GM13976 (cell line): ENCODE results near the gene ZNF556.
"Not testable (repeated sequence)": the region's sequence is repeated elsewhere in the genome, so short reads cannot be mapped to it uniquely, and the experiment has no call there.

Experiments
- DNase-seq: peaks from one replicate; pipeline ENCODE4 v3.0.0; 2012; ENCODE audit warnings: low spot score
- in situ Hi-C: fragments of 300-500 bp; cut with MboI; formaldehyde crosslinking; loops from one replicate; pipeline ENCODE4 v1.12.0; 2022; ENCODE audit warnings: low sequenced_read_pairs, mixed read lengths, inconsistent platforms; ENCODE audit not compliant: unreplicated experiment
- TF ChIP-seq, protein P1 (sequence below): IDR thresholded peaks from 2 replicates; pipeline ENCODE4 v1.5.1; 2012; ENCODE audit warnings: borderline replicate concordance, mild to moderate bottlenecking; ENCODE audit not compliant: insufficient read depth; ENCODE audit errors: extremely low read depth, missing control alignments, control extremely low read depth

Gene ZNF556

DNA sequence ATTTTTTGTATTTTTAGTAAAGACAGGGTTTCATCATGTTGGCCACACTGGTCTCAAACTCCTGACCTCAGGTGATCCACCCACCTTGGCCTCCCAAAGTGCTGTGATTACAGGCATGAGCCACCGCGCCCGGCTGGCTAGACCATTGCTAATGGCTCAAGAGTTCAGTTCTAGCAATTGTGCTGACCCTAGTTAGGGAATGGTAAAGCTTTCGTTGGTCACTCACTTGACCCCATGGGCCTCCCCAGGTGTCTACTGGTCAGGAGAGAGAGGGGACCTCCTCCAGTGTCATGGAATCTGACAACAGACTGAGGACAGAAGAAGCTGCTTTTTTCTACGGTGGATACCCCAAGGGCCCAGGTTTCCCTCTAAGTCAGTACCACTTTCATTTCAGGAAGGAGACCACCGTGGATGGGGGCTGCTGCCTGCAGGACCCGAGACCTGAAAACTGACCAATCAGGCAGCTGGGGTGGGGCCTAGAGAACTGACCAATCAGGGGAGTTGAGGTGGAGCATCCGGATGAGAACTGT, 575 bp upstream of the ZNF556 start:
- no peak for DNase-seq
- in situ Hi-C loops = no loop called here
- TF ChIP-seq, protein P1, sequence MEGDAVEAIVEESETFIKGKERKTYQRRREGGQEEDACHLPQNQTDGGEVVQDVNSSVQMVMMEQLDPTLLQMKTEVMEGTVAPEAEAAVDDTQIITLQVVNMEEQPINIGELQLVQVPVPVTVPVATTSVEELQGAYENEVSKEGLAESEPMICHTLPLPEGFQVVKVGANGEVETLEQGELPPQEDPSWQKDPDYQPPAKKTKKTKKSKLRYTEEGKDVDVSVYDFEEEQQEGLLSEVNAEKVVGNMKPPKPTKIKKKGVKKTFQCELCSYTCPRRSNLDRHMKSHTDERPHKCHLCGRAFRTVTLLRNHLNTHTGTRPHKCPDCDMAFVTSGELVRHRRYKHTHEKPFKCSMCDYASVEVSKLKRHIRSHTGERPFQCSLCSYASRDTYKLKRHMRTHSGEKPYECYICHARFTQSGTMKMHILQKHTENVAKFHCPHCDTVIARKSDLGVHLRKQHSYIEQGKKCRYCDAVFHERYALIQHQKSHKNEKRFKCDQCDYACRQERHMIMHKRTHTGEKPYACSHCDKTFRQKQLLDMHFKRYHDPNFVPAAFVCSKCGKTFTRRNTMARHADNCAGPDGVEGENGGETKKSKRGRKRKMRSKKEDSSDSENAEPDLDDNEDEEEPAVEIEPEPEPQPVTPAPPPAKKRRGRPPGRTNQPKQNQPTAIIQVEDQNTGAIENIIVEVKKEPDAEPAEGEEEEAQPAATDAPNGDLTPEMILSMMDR = no peak

DNA sequence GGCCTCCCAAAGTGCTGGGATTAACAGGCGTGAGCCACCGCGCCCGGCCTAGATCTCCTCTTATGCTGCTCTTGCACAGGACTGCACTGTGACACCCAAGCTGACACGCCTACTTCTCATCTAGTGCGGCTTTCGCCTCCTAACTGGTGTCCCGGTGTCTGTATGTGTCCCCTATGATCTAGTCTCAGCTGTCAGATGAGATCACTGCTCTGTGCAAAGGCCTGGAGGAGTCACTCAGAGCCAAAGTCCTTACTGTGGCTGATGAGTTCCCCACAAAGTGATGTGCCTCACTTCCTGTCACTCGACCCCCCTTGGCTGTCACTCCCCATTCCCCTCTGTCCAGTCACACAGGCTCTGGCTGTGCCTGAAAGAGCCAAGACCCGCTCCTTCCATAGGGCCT, 2.5 kb downstream of the ZNF556 start:
- TF ChIP-seq, protein P1 = no peak
- no peak for DNase-seq
- in situ Hi-C loops = no loop called here

DNA sequence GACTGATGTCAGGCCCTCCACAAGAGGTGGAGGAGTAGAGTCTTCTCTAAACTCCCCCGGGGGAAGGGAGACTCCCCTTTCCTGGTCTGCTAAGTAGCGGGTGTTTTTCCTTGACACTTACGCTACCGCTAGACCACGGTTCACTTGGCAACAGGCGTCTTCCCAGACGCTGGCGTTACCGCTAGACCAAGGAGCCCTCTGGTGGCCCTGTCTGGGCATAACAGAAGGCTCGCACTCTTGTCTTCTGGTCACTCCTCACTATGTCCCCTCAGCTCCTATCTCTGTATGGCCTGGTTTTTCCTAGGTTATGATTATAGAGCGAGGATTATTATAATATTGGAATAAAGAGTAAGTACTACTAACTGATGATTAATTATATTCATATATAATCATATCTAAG, 5.0 kb downstream of the ZNF556 start:
- DNase-seq, in situ Hi-C loops: not testable (repeated sequence)

DNA sequence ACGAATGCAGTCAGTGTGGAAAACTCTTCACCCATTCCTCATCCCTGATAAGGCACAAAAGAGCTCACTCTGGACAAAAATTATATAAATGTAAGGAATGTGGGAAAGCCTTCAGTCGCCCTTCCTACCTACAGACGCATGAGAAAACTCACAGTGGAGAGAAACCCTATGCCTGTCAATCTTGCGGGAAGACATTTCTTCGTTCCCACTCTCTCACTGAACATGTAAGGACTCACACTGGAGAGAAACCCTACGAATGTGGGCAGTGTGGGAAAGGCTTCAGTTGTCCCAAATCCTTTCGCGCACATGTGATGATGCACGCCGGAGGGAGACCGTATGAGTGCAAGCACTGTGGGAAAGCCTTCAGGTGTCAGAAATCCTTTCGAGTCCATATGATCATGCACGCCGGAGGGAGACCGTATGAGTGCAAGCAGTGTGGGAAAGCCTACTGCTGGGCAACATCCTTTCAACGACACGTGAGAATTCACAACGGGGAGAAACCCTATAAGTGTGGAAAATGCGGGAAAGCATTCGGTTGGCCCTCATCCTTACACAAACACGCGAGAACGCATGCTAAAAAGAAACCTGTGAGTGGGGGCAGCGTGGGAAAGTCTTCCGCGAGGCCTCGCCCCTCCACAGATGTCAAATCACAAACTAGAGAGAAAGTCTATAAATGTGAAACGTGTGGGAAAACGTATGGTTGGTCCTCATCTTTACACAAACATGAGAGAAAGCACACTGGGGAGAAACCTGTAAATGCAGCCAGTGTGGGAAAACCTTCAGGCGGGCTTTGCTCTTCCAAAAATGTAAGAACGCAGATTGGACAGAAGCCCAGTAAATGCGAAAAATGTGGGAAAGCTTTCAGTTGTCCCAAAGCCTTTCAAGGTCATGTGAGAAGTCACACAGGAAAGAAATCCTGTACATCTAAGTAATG, 10.5 kb downstream of the ZNF556 start:
- in situ Hi-C loops = loop anchor here (25.0 kb wide), 1 partner anchor 215 kb away; no protein-coding TSS in a partner anchor
- no peak for DNase-seq
- TF ChIP-seq, protein P1 = no peak

DNA sequence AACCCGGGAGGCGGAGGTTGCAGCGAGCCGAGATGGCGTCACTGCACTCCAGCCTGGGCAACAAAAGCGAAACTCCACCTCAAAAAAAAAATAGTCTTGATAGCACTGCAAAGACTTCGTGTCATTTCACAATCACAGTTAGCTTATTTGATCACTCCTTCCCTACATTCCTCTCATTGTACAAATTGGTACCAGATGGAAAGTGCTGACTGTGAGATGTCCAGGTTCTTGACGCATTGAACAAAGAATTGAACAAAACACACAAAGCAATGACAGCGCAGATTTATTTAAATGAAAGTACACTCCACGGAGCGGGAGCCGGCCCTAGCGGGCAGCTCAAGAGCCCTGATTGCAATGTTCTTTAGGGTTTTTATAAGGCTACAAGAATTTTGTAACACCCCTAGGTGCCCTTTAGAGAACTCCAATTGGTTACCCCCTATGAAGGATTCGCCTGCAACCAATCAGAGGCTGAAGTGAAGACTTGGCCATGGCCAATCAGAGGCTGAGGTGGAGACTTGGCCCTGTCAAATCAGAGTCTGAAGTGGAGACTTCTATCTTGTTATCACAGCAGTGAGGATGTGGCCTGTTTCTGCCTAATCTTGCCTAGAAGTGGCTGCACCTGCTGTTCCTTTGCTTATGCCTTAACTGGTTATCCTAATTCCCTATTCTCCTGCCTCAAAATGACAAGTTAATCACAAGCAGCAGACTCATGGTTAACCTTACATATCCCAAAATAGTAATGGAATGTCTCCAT, 16.7 kb downstream of the ZNF556 start:
- in situ Hi-C loops = loop anchor here (25.0 kb wide), 1 partner anchor 222 kb away; no protein-coding TSS in a partner anchor

DNA sequence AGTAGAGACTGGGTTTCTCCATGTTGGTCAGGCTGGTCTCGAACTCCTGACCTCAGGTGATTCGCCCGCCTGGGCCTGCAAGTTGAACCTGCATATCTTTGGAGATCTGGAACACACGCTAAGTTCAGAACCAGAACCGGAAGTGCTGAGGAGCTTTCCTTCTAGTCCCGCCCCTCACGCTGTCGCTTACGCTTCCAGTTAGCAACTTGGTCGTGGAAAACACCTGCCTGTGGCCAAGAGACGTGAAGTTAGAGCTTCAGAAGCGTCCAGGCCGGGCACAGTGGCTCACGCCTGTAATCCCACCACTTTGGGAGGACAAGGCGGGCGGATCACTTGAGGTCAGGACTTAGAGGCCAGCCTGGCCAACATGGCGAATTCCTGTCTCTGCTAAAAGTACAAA, 18.6 kb downstream of the ZNF556 start:
- TF ChIP-seq, protein P1 = no peak
- in situ Hi-C loops = loop anchor here (25.0 kb wide), 1 partner anchor 223 kb away; no protein-coding TSS in a partner anchor
- DNase-seq = no peak

More for the DNA sequence above, 16.7 kb downstream of the ZNF556 start:
- no peak for DNase-seq
- TF ChIP-seq, protein P1 = no peak
